ENCODE measurements around the gene SEPSECS.

The SEPSECS gene

DNA sequence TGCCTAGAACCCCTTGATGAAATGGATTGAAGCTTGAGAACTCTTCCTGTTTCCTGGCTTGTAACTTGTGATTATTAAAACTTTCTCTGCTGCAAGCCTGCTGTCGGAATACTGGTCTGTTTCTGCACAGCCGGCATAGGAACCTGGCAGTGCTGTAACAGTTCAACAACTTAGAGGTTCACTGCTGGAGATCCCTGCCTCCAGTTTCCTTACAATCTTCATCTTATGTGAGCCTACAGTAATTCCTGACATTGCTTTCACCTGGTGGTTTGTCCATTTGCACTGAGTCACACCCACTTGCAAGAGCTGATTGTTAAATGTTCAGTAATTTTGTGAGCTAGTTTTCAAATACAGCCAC lies 1.3 kb upstream of the SEPSECS start:
- no peaks in the 10 kb centered on the region for H3K27me3 ChIP-seq
- H3K36me3 ChIP-seq = no peaks in the 10 kb centered on the region
- no peaks in the 10 kb centered on the region; the same call in 1 of the 2 replicates for H3K4me1 ChIP-seq
- H3K9me3 ChIP-seq = no peaks in the 10 kb centered on the region
- TF ChIP-seq, protein P1, sequence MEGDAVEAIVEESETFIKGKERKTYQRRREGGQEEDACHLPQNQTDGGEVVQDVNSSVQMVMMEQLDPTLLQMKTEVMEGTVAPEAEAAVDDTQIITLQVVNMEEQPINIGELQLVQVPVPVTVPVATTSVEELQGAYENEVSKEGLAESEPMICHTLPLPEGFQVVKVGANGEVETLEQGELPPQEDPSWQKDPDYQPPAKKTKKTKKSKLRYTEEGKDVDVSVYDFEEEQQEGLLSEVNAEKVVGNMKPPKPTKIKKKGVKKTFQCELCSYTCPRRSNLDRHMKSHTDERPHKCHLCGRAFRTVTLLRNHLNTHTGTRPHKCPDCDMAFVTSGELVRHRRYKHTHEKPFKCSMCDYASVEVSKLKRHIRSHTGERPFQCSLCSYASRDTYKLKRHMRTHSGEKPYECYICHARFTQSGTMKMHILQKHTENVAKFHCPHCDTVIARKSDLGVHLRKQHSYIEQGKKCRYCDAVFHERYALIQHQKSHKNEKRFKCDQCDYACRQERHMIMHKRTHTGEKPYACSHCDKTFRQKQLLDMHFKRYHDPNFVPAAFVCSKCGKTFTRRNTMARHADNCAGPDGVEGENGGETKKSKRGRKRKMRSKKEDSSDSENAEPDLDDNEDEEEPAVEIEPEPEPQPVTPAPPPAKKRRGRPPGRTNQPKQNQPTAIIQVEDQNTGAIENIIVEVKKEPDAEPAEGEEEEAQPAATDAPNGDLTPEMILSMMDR (IDR thresholded peaks at IDR 0.05; ENCODE audit: low read depth, low read length) = no peak
- no peak for DNase-seq
- H3K4me3 ChIP-seq (ENCODE audit: low read depth, low read length) = no peak overlapping the region; the same call in 1 of the 2 replicates

DNA sequence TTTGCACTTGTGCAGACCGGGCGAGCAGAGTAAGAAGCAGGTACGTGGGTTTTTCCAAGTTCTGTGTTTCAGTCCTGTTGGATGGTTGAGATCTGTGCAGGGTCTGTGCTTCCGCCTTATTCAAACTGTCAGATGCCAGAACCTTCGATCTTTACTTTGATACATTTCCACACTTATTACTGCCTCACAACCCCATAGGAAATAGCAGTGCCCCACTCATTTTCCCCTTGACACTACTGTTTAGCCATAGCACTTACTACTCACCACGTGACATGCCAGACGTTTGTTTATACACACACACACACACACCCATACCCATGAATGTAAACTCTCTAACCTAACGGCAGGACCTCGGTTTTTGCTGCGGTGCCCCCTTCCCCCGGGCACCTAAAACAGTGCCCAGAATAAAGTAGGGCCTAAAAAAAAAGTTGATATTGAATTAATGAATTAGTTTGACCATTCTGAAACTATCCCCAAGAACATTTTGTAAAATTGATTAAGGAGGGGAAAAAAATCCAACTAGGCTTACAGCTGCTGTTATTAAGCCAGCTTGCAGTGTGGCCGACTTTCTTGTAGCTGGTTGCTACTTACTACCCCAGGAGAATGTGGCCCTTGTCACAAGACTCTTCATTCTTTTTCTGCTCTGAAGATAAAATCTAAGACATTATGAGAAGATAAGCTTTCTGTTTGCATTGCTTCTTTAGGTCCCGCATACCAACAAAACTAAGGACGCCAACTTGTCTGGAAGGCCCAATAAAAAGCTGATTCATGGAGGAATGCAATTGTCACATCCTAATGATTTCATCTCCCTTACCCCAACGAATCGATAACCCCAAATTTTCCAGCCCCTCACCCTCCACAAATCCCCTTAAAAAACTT lies 704 bp upstream of the SEPSECS start:
- Histone ChIP-seq H3K36me3 (no peaks in the 10 kb centered on the region), H3K4me1 (no peaks in the 10 kb centered on the region; the same call in 1 of the 2 replicates), H3K9me3 (no peaks in the 10 kb centered on the region), H3K4me3 (ENCODE audit: low read depth, low read length) (peak overlapping the region; percentile 93), H3K27me3 (no peaks in the 10 kb centered on the region)
- no peak for DNase-seq
- TF ChIP-seq, protein P1 (IDR thresholded peaks at IDR 0.05; ENCODE audit: low read depth, low read length) = no peak

DNA sequence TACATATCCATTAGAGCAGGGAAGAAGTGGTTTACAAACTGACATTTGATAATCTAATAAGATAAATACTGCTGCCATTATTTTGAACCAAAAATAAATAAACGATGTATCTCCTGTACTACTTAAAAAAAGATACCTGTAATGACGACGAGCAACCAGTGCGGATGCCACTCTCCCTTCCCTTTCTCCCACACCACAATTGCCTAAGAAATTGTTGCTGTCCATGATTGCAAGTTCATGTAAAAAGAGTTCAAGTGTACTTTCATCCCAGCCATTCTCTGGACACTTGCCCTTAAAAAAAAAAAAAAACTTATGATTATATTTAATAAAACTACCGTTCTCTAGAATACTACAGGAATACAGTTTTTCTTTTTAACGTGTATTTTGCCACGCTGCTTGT lies 1.4 kb downstream of the SEPSECS start:
- no peaks in the 10 kb centered on the region; the same call in 1 of the 2 replicates for H3K4me1 ChIP-seq
- no peak overlapping the region for H3K4me3 ChIP-seq (ENCODE audit: low read depth, low read length)
- H3K36me3 ChIP-seq = no peaks in the 10 kb centered on the region
- TF ChIP-seq, protein P1 (IDR thresholded peaks at IDR 0.05; ENCODE audit: low read depth, low read length) = no peak
- no peaks in the 10 kb centered on the region for H3K9me3 ChIP-seq
- no peaks in the 10 kb centered on the region for H3K27me3 ChIP-seq
- DNase-seq = no peak

DNA sequence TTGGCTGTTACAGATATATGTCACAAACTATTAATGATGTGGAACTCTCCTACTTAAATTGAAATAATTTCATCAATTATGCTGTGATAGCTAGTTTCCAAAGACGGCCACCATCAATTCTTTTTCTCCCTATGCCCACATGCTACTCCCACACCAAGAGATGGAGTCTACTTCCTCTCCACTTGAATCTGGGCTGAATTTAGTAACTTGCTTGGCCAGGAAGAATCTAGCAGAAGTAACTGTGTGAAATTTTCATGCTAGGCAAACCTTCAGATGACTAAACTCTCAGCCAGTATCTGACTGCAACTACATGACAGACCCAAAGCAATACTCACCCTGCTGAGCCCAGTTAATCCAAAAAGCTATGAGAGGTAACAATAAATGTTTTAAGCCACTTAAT lies 3.2 kb downstream of the SEPSECS start:
- H3K4me3 ChIP-seq (ENCODE audit: low read depth, low read length) = no peak overlapping the region
- no peaks in the 10 kb centered on the region; the same call in 1 of the 2 replicates for H3K4me1 ChIP-seq
- H3K27me3 ChIP-seq = no peaks in the 10 kb centered on the region
- no peaks in the 10 kb centered on the region for H3K36me3 ChIP-seq
- TF ChIP-seq, protein P1 (IDR thresholded peaks at IDR 0.05; ENCODE audit: low read depth, low read length) = no peak
- no peak for DNase-seq
- no peaks in the 10 kb centered on the region for H3K9me3 ChIP-seq

DNA sequence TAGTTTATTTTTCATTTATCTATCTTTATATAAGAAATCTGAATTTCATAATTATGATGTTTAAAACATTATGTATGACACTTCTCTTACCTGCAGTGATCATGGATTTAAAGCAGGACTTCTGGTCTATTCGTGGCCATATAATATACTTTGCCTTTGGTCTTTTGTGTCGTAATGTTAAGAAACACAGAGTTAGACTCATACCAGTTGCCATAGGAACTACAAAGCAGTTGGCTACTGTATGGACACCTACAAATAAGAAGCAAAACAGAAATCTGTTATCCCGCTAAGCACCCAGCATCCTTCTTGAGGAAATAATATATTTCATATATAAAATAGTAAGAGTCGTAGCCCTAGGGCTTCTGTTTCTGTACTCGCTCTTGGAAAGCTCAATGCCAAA lies 4.3 kb downstream of the SEPSECS start:
- Histone ChIP-seq H3K4me1 (no peaks in the 10 kb centered on the region; the same call in 1 of the 2 replicates), H3K36me3 (no peaks in the 10 kb centered on the region), H3K27me3 (no peaks in the 10 kb centered on the region), H3K4me3 (ENCODE audit: low read depth, low read length) (no peak overlapping the region), H3K9me3 (no peaks in the 10 kb centered on the region)
- TF ChIP-seq, protein P1 (IDR thresholded peaks at IDR 0.05; ENCODE audit: low read depth, low read length) = no peak
- DNase-seq = no peak

DNA sequence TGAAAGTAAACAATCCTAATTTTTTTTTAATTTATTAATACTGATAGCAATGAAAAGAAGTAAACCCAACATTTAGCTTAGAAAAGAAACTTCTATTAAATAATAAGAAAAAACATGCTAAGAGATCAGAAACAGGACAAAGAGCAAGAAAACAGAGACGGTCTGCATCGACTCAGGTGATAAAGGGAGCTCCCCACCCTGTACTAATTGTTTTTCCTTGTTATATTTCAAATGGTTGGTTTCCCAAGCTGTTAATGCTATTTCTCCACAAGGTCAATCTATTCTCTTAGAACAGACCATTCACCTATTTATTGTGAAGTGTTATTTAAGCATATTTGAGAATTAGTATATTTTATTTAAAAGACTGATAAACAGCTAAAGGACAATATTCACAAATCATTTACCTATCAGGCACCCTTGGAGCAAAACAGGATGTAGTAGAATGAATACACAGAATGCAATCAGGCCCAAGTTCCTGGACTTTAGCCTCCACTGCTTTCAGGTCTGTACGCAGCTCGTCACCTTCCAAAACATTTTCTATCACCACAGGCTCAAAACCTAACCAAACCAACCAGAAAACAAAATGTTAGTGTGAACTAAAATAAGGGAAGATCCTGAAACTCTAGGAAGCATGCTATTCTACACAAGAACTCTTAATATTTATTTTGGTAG lies 5.5 kb downstream of the SEPSECS start:
- no peaks in the 10 kb centered on the region; the same call in 1 of the 2 replicates for H3K4me1 ChIP-seq
- no peak overlapping the region for H3K4me3 ChIP-seq (ENCODE audit: low read depth, low read length)
- no peaks in the 10 kb centered on the region for H3K36me3 ChIP-seq
- DNase-seq = no peak
- TF ChIP-seq, protein P1 (IDR thresholded peaks at IDR 0.05; ENCODE audit: low read depth, low read length) = no peak
- no peaks in the 10 kb centered on the region for H3K9me3 ChIP-seq
- no peaks in the 10 kb centered on the region for H3K27me3 ChIP-seq
